Activated CD8-positive, alpha-beta T cell treated with anti-CD3 and anti-CD28 coated beads for 36 hours (primary cell): ENCODE measurements around the gene MS4A4E. TPM values are rescaled to one million over a fixed set of nuclear protein-coding genes. Genes with fewer than 3 reads are reported as not detected.
A peak's percentile ranks its signal among the peaks of the same experiment; 100 is the strongest.
"Not testable (repeated sequence)": the region's sequence is repeated elsewhere in the genome, so short reads cannot be mapped to it uniquely, and the experiment has no call there.

Experiments used
- ATAC-seq: fragments of 200-7000 bp; cut with Tn5 transposase; one replicate; pipeline ENCODE4 v1.10.0; 2021; ENCODE audit warnings: mild to moderate bottlenecking, moderate library complexity
- CTCF ChIA-PET: fragments of 350-600 bp; sonication (Branson Sonifier 250); formaldehyde crosslinking; loops from one replicate; lab custom pipeline; 2021; ENCODE audit warnings: antibody characterized with exemption; lab: Charles Lee
- POLR2A ChIA-PET: fragments of 350-600 bp; sonication (Branson Sonifier 250); formaldehyde crosslinking; loops from one replicate; lab custom pipeline; 2021; ENCODE audit warnings: antibody characterized with exemption; lab: Charles Lee
- DNase-seq: peaks from one replicate; pipeline ENCODE4 v3.0.0-alpha.2; 2020
- H3K27ac Mint-ChIP-seq: one replicate; pipeline ENCODE4 v1.8.0; 2021; ENCODE audit warnings: mild to moderate bottlenecking, mixed read lengths
- H3K27me3 Mint-ChIP-seq: one replicate; pipeline ENCODE4 v1.8.0; 2021; ENCODE audit warnings: mixed read lengths
- H3K36me3 Mint-ChIP-seq: one replicate; pipeline ENCODE4 v1.8.0; 2021; ENCODE audit warnings: low read depth, mixed read lengths
- H3K4me1 Mint-ChIP-seq: one replicate; pipeline ENCODE4 v1.8.0; 2021; ENCODE audit warnings: low read depth, mixed read lengths
- H3K4me3 Mint-ChIP-seq: one replicate; pipeline ENCODE4 v1.8.0; 2021; ENCODE audit warnings: mild to moderate bottlenecking, moderate library complexity, mixed read lengths
- H3K9me3 Mint-ChIP-seq: one replicate; pipeline ENCODE4 v1.8.0; 2021; ENCODE audit warnings: mixed read lengths
- intact Hi-C: fragments of 100-400 bp; cut with micrococcal nuclease; formaldehyde crosslinking; loops from one replicate; pipeline ENCODE4 v1.10.0; 2022
- total RNA-seq, 2 experiments: library from RNA; stranded (reverse); gene quantifications; one replicate each; pipeline ENCODE4 v1.2.3, GENCODE V29; 2021
- TF ChIP-seq, protein P1 (sequence below): fragments of 200-600 bp; IDR thresholded peaks from one replicate; pipeline ENCODE4 v1.8.0; 2022; ENCODE audit warnings: antibody characterized with exemption, mild to moderate bottlenecking

Gene MS4A4E
- total RNA-seq, 2 experiments from 2014 or later = not detected

DNA sequence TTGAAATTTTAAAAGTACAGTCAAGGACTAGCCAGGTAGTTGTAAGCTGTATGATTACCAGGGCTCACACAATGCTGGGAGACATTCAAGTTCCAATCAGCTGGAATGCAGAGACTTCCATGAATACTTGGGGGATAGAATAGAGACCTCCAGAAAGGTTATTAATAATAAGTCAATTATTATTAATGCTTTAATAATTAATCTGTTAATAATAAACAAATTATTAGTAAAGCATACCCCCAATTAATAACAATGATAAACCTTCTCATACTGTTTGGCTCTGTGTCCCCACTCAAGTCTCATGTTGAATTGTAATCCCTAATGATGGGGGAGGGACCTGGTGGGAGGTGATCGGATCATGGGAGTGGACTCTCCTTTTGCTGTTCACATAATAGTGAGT is 45.5 kb downstream of the MS4A4E start:
- TF ChIP-seq, protein P1, sequence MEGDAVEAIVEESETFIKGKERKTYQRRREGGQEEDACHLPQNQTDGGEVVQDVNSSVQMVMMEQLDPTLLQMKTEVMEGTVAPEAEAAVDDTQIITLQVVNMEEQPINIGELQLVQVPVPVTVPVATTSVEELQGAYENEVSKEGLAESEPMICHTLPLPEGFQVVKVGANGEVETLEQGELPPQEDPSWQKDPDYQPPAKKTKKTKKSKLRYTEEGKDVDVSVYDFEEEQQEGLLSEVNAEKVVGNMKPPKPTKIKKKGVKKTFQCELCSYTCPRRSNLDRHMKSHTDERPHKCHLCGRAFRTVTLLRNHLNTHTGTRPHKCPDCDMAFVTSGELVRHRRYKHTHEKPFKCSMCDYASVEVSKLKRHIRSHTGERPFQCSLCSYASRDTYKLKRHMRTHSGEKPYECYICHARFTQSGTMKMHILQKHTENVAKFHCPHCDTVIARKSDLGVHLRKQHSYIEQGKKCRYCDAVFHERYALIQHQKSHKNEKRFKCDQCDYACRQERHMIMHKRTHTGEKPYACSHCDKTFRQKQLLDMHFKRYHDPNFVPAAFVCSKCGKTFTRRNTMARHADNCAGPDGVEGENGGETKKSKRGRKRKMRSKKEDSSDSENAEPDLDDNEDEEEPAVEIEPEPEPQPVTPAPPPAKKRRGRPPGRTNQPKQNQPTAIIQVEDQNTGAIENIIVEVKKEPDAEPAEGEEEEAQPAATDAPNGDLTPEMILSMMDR = no peak
- Mint-ChIP-seq H3K4me3 (no peak overlapping the region), H3K27ac (no peak overlapping the region), H3K27me3 (peaks cover 19% of the 10 kb centered on the region), H3K4me1 (peaks cover 15% of the 10 kb centered on the region), H3K36me3 (no peaks in the 10 kb centered on the region), H3K9me3 (peaks cover 9% of the 10 kb centered on the region)
- DNase-seq (no peak), ATAC-seq (no peak)
- ChIA-PET POLR2A (interaction anchor here (0.6 kb wide), 1 partner anchor 257 kb away, joined by 3 read pairs; no protein-coding TSS in a partner anchor), CTCF (interaction anchor here (1.0 kb wide), 1 partner anchor 32 kb away, joined by 3 read pairs; no protein-coding TSS in a partner anchor)
- intact Hi-C loops = no loop called here

DNA sequence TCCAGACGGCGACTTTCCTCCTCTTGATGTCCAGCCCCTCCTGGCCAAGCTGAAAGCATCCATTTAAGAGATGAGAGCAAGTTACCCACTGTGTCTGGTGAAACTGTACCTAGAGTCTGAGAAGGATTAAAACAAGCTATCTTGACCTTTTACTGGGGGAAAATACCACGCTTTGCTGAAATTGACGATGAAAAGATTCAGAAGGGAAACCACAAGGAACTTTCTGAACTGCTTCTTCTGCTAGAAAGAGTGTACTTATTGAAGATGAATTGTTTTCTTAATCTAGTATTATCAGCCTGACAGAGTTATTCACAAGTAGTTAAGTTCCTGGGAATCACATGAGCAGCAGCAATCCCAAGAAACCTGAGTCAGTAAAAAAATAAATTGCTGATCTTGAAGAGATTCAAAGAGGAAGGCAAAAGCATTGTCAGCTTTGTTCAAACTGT is 47.0 kb downstream of the MS4A4E start:
- Mint-ChIP-seq H3K36me3 (no peaks in the 10 kb centered on the region), H3K4me3 (no peak overlapping the region), H3K27ac (no peak overlapping the region), H3K27me3 (peaks cover 18% of the 10 kb centered on the region), H3K9me3 (peaks cover 5% of the 10 kb centered on the region), H3K4me1 (peaks cover 15% of the 10 kb centered on the region)
- DNase-seq = no peak
- intact Hi-C loops = no loop called here
- ChIA-PET POLR2A (no interaction called here), CTCF (interaction anchor here (2.1 kb wide), 1 partner anchor 11 kb away, joined by 6 read pairs; no protein-coding TSS in a partner anchor)
- ATAC-seq = peak; percentile 55
- TF ChIP-seq, protein P1 = no peak

DNA sequence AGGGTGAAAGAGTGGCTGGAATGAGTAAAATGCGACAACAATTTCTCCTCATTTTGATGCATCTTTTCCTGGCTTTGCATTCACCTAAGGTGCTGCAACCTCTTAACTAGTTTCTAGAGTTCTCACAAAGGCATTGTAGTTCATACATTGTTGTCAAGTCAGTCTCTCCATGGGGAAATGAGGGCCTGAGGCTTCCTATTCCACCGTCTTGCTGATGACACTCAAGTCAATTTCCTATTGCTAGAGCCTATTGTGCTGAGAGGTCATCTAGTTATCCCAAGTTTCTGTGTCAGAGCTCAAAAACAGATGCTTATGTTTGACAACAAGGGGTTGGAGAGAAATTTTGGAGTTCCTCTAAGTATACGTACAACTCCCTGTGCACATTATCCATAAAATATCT is 48.4 kb downstream of the MS4A4E start:
- Mint-ChIP-seq H3K4me3 (no peak overlapping the region), H3K4me1 (peaks cover 15% of the 10 kb centered on the region), H3K27me3 (peaks cover 18% of the 10 kb centered on the region), H3K27ac (no peak overlapping the region), H3K9me3 (peaks cover 5% of the 10 kb centered on the region), H3K36me3 (no peaks in the 10 kb centered on the region)
- no peak for ATAC-seq
- intact Hi-C loops = no loop called here
- POLR2A ChIA-PET = no interaction called here
- CTCF ChIA-PET = interaction anchor here (1.4 to 2.1 kb wide), 2 partner anchors 10 kb away, joined by 4 to 6 read pairs; no protein-coding TSS in a partner anchor
- no peak for DNase-seq
- TF ChIP-seq, protein P1 = no peak

DNA sequence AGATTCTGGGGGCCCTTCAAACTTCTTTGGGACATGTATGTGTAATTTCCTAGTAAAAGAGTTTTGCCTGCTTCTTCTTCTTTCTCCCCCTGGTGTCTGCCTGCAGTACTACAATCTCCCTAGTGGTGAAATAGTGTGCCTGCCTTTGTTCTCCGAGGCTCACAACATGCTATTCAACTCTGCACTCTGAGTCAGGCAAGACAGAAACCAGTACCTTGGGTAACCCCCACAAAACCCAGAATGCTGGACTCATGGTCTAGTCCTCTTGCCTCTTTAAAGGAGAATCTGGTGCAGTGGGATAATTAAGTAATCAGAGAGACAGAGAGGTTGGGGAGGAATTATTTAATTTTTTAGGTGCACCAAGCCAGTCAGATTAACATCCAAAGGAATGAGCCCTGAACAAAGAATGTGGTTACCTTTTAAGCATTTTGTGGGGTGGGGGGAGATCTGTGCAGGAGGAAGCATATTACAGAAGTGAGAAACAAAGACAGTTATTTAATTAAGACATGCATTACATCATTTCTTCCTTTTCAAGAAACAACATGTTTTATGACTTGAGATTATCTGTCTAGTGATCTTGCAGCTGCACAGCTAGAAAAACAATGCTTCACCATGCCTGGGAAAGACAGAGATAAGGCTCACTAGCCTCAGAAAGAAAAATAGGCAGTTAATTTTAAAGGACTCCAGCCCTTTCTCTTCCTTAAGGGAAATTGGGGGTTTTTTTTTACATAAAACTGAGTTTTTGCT is 49.1 kb downstream of the MS4A4E start:
- Mint-ChIP-seq H3K27me3 (peaks cover 18% of the 10 kb centered on the region), H3K36me3 (no peaks in the 10 kb centered on the region), H3K27ac (no peak overlapping the region), H3K9me3 (peaks cover 5% of the 10 kb centered on the region), H3K4me1 (peaks cover 15% of the 10 kb centered on the region), H3K4me3 (no peak overlapping the region)
- DNase-seq (peak; percentile 85), ATAC-seq (peak; percentile 99)
- ChIA-PET POLR2A (no interaction called here), CTCF (interaction anchor here (0.6 to 1.4 kb wide), 6 partner anchors 9 to 21 kb away, joined by 3 to 5 read pairs (median 4); partner anchors contain the start of gene MS4A6A)
- intact Hi-C loops = no loop called here
- TF ChIP-seq, protein P1 = peak; percentile 93

DNA sequence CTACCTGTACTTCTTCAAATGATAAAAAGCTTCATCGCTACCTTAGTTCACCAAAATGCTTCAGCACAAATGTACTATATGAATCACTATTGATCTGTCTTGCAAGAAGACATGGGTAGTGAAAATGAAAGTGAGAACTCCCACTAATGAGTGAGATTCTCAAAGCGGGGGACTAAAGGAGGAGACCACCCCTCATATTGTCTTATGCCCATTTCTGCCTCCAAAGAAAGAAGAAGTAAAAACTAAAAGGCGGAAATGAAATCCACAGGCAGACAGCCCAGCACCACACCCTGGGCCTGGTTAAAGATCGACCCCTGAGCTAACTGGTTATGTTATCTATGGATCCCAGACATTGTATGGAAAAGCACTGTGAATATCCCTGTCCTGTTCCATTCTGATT is 50.4 kb downstream of the MS4A4E start:
- Mint-ChIP-seq H3K27me3 (peaks cover 15% of the 10 kb centered on the region), H3K4me1 (peaks cover 15% of the 10 kb centered on the region)
- H3K36me3 Mint-ChIP-seq, H3K4me3 Mint-ChIP-seq, H3K9me3 Mint-ChIP-seq, ATAC-seq, intact Hi-C loops, H3K27ac Mint-ChIP-seq, DNase-seq: not testable (repeated sequence)
- ChIA-PET CTCF (interaction anchor here (1.0 kb wide), 1 partner anchor 10 kb away, joined by 5 read pairs; no protein-coding TSS in a partner anchor), POLR2A (interaction anchor here (0.6 kb wide), 1 partner anchor 354 kb away, joined by 3 read pairs; no protein-coding TSS in a partner anchor)

DNA sequence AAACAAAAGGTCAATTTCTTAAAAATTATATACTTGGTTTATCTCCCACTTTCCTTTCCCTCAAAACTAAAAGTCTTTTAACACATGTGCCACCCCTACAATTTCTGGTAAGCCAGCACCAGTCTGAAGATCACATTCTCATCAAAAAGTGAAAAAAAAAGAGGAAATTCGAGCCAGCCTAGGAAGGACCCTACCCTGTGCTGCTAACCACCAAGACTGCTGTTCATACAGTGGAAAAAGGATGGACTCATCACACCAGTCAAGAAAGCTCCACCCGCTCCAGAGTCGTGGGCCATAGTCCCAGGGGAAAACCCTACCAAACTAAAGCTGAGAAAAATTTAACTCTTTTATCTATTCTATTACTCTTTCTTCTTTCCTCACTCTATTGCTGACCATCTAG is 54.5 kb downstream of the MS4A4E start:
- POLR2A ChIA-PET, intact Hi-C loops, H3K36me3 Mint-ChIP-seq, H3K4me3 Mint-ChIP-seq, CTCF ChIA-PET, H3K4me1 Mint-ChIP-seq, H3K27me3 Mint-ChIP-seq, H3K27ac Mint-ChIP-seq, DNase-seq, ATAC-seq: not testable (repeated sequence)
- peaks cover 13% of the 10 kb centered on the region for H3K9me3 Mint-ChIP-seq

DNA sequence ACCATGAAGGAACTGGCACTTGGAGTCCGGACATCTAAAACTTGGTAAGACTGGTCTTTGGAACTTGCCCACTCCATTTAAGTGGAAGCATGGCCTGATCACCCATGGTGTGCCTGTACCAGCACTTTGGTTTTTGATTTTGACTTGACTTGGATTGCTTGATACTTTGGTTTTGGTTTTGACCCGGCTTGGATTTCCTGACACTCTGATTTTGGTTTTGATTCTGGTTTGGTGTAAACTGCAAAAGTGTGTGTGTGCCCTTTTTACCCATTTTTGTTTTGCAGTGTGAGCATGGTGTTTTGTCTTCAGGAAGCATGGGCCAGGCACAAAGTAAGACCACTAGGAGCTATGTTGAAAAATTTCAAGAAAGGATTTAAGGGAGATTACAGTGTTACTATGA is 56.8 kb downstream of the MS4A4E start:
- POLR2A ChIA-PET, intact Hi-C loops, H3K4me1 Mint-ChIP-seq, DNase-seq, ATAC-seq, H3K27ac Mint-ChIP-seq, H3K36me3 Mint-ChIP-seq, H3K9me3 Mint-ChIP-seq, H3K4me3 Mint-ChIP-seq: not testable (repeated sequence)
- H3K27me3 Mint-ChIP-seq = peaks cover 13% of the 10 kb centered on the region
- CTCF ChIA-PET = interaction anchor here (0.7 kb wide), 1 partner anchor 311 kb away, joined by 3 read pairs; no protein-coding TSS in a partner anchor

DNA sequence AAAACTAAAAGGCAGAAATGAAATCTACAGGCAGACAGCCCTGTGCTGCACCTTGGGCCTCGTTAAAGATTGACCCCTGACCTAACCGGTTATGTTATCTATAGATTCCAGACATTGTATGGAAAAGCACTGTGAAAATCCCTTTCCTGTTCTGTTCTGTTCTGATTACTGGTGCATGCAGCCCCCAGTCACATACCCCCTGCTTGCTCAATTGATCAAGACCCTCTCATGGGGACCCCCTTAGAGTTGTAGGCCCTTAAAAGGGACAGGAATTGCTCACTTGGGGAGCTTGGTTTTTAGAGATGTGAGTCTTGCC is 57.5 kb downstream of the MS4A4E start:
- H3K36me3 Mint-ChIP-seq, H3K4me3 Mint-ChIP-seq, H3K4me1 Mint-ChIP-seq, ATAC-seq, H3K9me3 Mint-ChIP-seq, DNase-seq, POLR2A ChIA-PET, intact Hi-C loops, CTCF ChIA-PET, H3K27ac Mint-ChIP-seq: not testable (repeated sequence)
- H3K27me3 Mint-ChIP-seq = peaks cover 18% of the 10 kb centered on the region
